Right renal cortex interstitium (tissue), 3 donors: ENCODE measurements around the gene GOLGA1. TPM values are rescaled to one million over a fixed set of nuclear protein-coding genes. Genes with fewer than 3 reads are reported as not detected.
"Not testable (repeated sequence)": the region's sequence is repeated elsewhere in the genome, so short reads cannot be mapped to it uniquely, and the experiment has no call there.

ENCODE experiments used
- DNase-seq, 3 donors: peaks; one replicate each; pipeline ENCODE4 v3.0.0-alpha.2; 2013; ENCODE audit warnings: low read depth in 3 of 3, low spot score in 2 of 3
- polyA plus RNA-seq, 3 donors: library from polyadenylated mRNA; unstranded; fragments of 120-200 nt; gene quantifications; one replicate each; pipeline ENCODE4 v1.2.1, GENCODE V29; 2013; ENCODE audit not compliant: insufficient read length in 3 of 3

GOLGA1 gene
- polyA plus RNA-seq, 3 donors = 15.0 to 16.8 (median 15.5) TPM

GRCh38 chr9:124940521-124940893 lies 376 bp downstream of the GOLGA1 start:
- no peak for DNase-seq

GRCh38 chr9:124939944-124940343 lies 939 bp downstream of the GOLGA1 start:
- no peak for DNase-seq

- DNase-seq = no peak
Measured at GRCh38 chr9:124934290-124934689, 6.6 kb downstream of the GOLGA1 start.

- DNase-seq = no peak
Measured at GRCh38 chr9:124932333-124932732, 8.6 kb downstream of the GOLGA1 start.

- no peak for DNase-seq
Measured at GRCh38 chr9:124929464-124929863, 11.4 kb downstream of the GOLGA1 start.

GRCh38 chr9:124928116-124928515 lies 12.8 kb downstream of the GOLGA1 start:
- DNase-seq = no peak

GRCh38 chr9:124920394-124920793 lies 20.5 kb downstream of the GOLGA1 start:
- DNase-seq = not testable (repeated sequence)

- no peak for DNase-seq
Measured at GRCh38 chr9:124914753-124915405, 26.0 kb downstream of the GOLGA1 start.

- DNase-seq = no peak
Measured at GRCh38 chr9:124913378-124913777, 27.5 kb downstream of the GOLGA1 start.

GRCh38 chr9:124911766-124912165 lies 29.1 kb downstream of the GOLGA1 start:
- DNase-seq = no peak

GRCh38 chr9:124908098-124908497 lies 32.8 kb downstream of the GOLGA1 start:
- no peak for DNase-seq

GRCh38 chr9:124906966-124907365 lies 33.9 kb downstream of the GOLGA1 start:
- no peak for DNase-seq

GRCh38 chr9:124899845-124900244 lies 41.0 kb downstream of the GOLGA1 start:
- DNase-seq = no peak

GRCh38 chr9:124897570-124898460 lies 43.1 kb downstream of the GOLGA1 start:
- no peak for DNase-seq

GRCh38 chr9:124894741-124895170 lies 46.1 kb downstream of the GOLGA1 start:
- no peak for DNase-seq

- DNase-seq = no peak
Measured at GRCh38 chr9:124894035-124894740, 46.7 kb downstream of the GOLGA1 start.

GRCh38 chr9:124890179-124890578 lies 50.7 kb downstream of the GOLGA1 start:
- no peak for DNase-seq

- no peak for DNase-seq
Measured at GRCh38 chr9:124889006-124889405, 51.9 kb downstream of the GOLGA1 start.

- no peak for DNase-seq
Measured at GRCh38 chr9:124887832-124888231, 53.1 kb downstream of the GOLGA1 start.

- no peak for DNase-seq
Measured at GRCh38 chr9:124886866-124887492, 53.9 kb downstream of the GOLGA1 start.

GRCh38 chr9:124886461-124886860 lies 54.4 kb downstream of the GOLGA1 start:
- no peak for DNase-seq
